Stimulated activated CD4-positive, alpha-beta T cell treated with anti-CD3 and anti-CD28 coated beads, Interleukin-1b, Interleukin-23, amount 100 ng/mL, for 48 hours (primary cell): ENCODE results near the gene NOD1.
A peak's percentile ranks its signal among the peaks of the same experiment; 100 is the strongest.
"Not testable (repeated sequence)": the region's sequence is repeated elsewhere in the genome, so short reads cannot be mapped to it uniquely, and the experiment has no call there.

Experiments used
- DNase-seq: peaks from one replicate; pipeline ENCODE4 v3.0.0-alpha.2; 2020

The NOD1 gene

DNA sequence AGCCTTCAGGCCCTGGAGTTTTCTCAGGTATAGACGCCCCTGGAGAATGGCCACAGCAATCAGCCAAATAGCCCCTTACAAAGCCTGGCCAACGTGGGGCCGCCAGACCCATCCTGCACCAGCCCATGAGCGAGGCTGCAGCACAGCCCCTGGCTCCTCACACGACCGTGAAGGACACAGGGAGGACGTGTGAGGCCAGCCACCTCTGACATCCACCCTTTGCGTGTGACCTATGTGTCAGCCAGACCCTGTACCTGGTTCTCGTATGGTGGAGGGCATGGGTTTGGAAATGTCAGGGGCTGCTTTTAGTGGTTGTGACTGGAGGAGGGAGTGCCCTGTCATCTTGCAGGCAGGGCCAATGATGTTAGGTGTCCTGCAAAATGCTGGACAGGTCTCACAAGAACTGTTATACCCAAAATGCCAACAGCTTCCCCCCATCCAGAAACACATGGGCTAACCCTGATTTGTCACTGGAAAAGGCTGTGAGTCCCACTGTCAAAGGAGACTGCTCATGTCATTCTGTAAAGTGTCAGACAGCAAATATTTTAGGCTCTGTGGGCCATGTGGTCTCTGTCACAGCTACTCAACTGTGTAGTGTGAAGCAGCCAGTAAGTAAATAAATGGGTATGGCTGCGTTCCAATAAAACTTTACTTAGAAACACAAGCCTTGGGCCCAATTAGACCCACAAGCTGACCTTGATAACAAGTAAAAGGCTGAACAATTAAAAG, 30.0 kb downstream of the NOD1 start:
- no peak for DNase-seq

- DNase-seq, result no peak
Observed at GRCh38 chr7:30447466-30447865, 31.1 kb downstream of the NOD1 start.

- no peak for DNase-seq
Observed at GRCh38 chr7:30446266-30446665, 32.3 kb downstream of the NOD1 start.

DNA sequence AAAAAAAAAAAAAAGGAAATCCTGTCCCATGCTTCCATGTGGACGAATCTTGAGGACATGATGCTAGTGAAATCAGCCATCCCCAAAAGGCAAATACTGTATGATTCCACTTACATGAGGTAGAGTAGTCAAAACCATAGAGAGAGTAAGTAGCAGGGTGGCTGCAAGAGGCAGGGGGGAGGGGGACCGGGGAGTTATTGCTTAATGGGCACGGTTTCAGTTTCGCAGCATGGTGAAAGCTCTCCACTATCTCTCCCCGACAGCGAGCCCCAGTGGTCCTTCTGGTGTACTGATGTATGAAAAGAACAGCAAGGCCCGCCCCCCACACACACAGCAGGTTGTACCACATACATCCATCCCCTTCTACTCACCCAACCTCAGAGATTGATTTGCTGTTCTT, 32.8 kb downstream of the NOD1 start:
- DNase-seq, result peak; percentile 74

DNA sequence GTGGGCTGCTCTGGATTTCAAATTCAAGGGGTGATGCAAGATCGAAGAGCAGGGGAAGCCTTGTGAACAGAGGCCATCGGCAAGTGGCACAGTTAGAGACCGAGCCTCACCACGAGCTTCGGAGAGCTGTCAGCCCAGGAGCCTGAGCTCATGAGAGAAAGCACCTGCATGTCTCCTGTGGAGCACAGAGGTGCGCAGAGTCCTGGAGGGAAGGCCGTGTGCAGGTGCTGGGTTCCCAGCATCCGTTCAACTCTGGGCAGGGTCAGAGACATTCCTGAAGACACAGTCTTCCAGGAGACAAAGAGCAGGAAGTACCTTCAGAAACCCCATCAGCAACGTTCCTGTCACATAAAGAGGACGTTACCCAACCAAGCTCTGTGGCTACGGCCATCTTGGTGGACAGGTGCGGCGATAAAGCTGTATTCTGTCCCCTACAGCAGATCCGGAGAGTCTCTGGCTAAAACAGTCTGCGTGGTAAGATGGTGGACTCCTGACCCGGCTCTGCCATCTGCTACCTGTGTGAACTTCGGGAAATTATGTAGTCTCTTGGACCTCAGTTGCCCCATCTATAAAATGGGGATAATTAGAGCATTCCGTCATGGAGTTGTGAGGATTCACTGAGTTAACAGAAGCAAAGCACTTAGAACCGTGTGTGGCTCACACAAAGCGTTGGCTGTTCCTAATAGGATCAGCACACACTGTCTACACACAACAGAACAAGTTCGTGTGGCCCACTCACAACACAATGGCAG, 40.6 kb downstream of the NOD1 start:
- no peak for DNase-seq

GRCh38 chr7:30436518-30436917, 42.1 kb downstream of the NOD1 start:
- no peak for DNase-seq

GRCh38 chr7:30436046-30436445, 42.5 kb downstream of the NOD1 start:
- no peak for DNase-seq

DNA sequence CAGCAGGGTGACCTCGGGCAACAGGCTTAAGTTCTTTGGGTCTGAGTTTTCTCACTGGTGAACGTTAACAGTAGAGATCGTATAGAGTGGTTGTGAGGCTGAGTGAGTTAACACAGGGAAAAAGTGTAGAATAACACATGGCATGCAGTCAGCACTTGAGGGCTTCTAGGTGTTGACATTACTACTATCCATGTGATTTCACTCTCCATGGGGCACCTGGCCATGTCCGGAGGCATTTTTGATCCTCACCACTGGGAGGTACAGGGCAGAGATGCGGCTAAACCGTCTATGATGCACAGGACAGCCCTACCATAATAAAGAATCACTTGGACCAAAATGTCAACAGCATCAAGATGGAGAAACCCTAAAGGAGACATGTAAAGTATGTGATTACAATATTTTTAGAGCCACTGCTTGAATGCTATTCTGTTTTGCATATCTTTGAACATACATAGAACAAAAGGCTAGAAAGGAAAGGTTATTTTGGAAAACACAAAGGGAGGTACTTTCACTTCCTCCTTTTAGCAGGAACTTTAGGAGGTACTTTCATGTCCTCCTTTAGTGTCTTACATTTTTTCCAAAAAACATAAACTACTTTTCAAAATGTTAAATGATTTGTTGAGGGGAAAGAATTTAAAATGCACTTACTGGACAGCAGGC, 44.3 kb downstream of the NOD1 start:
- no peak for DNase-seq

GRCh38 chr7:30433506-30433905, 45.1 kb downstream of the NOD1 start:
- DNase-seq, result no peak

DNA sequence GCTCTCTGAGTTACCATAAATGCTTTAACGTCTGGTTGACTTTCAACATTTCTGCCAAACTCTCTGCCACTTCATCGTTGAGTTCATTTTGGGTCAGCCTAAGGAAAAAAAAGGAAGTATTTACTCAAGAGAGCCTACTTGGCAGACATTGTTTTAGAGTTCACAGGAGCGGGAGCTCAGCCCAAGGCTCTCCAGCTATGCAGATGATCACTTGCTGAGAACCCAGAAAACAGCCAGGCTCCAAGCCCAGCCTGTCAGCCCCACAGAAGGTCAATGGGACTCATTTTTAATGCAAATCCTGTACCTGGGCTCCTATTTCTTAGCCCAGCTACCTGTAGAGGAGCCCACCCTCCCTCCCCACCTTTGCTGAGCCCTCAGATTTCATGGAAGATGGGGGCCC, 45.5 kb downstream of the NOD1 start:
- no peak for DNase-seq

DNA sequence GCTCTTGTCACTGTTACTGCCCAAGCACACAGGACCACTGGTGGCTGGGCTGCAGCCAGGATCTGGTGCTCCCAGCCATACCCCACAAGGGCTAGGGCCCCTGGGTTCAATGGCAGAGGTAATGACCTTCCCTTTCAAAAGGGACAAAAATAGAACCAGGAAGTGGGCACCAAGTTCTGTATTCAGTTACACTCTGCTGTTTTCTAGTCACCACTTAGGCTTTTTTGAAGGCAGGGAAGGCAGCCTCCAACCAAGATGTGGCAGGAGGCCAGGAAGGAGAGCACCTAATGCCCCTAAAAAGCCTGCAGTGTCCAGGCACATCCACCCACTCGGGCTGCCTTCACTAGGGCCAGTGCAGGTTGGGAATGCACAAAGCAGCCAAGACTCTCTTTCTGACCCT, 47.8 kb downstream of the NOD1 start:
- DNase-seq, result no peak

GRCh38 chr7:30430276-30430675, 48.3 kb downstream of the NOD1 start:
- no peak for DNase-seq

DNA sequence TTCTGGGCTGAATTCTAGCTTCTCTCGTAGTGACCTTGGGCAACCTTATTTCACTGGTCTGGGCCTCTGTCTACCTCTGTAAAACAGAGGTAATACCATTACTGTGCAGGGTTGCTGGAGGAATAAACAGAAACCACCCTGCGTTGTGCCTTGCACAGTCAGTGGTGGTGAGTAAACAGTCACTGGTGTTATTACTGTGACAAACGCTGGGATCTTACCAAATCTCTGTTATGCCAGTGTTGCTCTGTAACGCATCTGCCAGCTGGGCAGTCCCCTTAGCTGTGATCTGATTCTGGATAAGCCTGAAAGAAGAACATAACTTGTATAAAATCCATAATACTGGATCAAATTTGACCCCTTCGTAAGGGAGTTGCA, 49.4 kb downstream of the NOD1 start:
- no peak for DNase-seq

GRCh38 chr7:30428246-30429155, 50.1 kb downstream of the NOD1 start:
- no peak for DNase-seq

- no peak for DNase-seq
Observed at GRCh38 chr7:30427296-30428070, 51.1 kb downstream of the NOD1 start.

DNA sequence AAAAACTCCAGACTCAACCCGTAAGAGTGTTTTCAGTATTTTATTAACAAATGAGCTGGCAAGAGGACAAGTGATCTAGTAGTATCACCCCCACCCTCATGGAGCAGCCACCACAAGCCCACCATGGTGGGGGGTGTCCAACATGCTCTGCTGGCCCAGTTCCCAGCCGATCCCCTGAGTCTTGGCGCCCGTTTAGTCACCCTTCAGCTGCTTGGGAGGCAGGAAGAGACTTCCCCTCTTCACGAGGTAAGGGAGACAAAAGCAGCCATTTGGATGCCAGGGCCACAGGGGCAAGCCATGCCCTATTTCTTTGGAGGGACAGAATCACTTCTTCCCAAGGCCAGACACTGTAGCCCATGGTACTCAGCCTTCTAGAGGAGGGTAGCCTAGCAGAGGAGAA, 54.1 kb downstream of the NOD1 start:
- DNase-seq, result no peak

GRCh38 chr7:30423788-30424505, 54.6 kb downstream of the NOD1 start:
- no peak for DNase-seq

DNA sequence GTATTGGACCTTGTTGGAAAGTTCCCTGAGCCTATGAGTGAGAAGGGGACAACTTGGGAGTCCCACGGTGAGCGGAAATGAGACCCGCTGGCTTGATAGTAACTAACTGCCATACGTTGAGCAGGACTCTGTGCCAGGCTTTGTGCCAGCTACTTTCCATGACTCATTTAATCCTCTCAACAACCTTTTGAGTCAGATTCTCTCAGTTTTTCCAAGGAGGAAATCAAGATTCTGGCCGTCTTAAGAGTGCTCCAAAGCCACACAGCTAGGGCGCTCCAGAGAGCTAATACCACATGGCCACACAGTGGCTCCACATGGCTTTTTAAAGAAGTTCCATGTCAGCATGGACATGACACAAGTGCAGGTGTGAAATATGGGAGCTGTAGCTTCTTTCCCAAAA, 55.7 kb downstream of the NOD1 start:
- DNase-seq, result peak; percentile 4

DNA sequence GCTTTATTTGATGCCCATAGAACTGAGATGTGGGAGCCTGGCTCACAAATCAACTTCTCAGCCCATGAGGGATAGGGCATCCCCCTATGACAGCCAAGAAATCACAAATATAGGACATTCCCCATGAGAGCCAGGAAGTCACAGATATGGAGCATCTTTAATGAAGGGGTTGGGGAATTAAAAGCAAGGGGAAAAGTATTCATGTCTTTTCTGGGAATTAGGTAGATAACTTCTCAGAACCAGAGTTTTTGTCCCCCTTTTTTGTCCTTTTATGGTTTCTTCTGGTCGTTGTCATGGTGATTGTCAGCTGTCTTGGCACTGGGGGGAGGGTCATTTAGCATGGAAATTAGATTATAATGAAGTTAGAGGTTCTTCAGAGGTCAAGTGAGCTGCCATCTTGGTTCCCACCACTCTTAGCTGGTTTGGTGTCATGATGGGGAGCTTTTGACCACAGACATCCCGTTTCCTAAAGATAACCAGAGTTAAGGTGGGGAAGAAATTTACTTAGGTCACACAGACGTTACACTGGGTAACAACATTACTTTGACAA, 56.9 kb downstream of the NOD1 start:
- DNase-seq, result no peak

DNA sequence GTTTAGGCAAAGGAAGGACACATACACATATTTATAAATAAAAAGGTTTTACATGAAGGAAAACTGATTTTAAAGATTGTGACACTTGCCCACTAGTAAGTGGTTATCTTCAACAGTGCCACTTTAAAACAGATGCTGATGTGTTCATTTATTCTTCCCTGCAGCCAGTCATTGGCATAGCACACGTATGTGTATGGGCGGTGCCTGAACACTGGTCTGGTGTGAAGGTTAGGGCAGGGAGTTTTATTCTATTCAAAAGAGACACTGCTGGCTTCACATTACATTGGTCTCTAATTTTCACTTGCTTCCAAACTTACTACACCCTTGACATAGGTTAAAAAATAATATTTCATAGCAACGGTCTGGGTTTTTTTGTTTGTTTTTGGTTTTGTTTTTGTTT, 57.9 kb downstream of the NOD1 start:
- no peak for DNase-seq

- DNase-seq, result not testable (repeated sequence)
Observed at GRCh38 chr7:30420080-30420479, 58.5 kb downstream of the NOD1 start.
